Measurements from ENCODE around the gene ARPP21.

Gene ARPP21

DNA sequence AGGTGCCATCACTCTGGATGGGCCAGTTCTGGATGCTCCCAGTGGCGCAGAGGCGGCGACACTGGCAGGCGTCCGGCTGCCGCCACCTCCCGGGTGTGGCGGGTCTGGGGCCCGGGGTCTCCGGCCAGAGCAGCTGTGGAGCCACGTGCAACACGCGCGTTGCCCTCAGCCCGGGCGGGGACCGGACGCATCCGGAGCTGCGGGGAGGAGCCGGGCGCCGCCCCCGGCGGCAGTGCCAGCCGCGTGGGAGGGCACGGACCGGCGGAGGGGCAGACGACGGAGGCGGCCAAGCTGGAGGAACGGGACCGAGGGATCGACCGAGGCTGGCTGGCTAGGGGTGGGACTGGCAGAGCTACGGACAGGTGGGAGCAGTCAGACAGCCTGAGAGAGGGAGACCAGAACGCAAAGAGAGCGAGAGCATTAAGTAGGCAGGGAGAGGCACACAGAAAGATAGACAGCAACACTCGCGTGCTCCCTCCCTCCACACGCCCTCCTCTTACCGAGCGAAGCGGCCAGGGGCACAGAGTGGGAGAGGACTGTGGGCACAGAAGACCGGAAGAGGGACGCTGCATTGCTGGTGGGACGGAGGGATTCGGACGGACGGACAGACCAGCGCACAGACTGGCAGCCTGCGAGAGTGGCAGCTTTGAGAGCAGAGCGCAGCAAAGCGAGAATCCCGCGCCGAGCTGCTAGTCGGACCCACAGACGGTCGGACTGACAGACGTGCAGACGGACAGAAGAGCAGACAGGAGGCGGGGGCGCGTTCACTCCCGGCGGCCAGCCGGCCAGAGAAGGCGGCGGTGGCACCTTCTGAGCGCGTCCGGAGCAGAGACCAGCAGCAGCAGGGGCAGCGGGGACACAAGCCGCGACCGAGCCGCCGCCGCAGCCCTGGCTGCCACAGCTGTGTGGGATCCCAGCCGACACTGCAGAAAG, at the start of gene ARPP21:
ARPP21 (plus strand) TSS at position 272 of the 933 bp plus-strand sequence. CDS start 42,227 bp downstream, outside the sequence.
- peak; percentile 20 to 26 for DNase-seq (ENCODE audit: low read depth in 2 of 2)
- H3K4me3 ChIP-seq (replicated peaks in 1 of 2; ENCODE audit: low read depth in 2 of 2, low read length in 2 of 2) = peak within 1 kb of the TSS; percentile 47 to 54
- TF ChIP-seq, protein P1, sequence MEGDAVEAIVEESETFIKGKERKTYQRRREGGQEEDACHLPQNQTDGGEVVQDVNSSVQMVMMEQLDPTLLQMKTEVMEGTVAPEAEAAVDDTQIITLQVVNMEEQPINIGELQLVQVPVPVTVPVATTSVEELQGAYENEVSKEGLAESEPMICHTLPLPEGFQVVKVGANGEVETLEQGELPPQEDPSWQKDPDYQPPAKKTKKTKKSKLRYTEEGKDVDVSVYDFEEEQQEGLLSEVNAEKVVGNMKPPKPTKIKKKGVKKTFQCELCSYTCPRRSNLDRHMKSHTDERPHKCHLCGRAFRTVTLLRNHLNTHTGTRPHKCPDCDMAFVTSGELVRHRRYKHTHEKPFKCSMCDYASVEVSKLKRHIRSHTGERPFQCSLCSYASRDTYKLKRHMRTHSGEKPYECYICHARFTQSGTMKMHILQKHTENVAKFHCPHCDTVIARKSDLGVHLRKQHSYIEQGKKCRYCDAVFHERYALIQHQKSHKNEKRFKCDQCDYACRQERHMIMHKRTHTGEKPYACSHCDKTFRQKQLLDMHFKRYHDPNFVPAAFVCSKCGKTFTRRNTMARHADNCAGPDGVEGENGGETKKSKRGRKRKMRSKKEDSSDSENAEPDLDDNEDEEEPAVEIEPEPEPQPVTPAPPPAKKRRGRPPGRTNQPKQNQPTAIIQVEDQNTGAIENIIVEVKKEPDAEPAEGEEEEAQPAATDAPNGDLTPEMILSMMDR (IDR thresholded peaks at IDR 0.05; ENCODE audit: low read depth, low read length) = no peak

DNA sequence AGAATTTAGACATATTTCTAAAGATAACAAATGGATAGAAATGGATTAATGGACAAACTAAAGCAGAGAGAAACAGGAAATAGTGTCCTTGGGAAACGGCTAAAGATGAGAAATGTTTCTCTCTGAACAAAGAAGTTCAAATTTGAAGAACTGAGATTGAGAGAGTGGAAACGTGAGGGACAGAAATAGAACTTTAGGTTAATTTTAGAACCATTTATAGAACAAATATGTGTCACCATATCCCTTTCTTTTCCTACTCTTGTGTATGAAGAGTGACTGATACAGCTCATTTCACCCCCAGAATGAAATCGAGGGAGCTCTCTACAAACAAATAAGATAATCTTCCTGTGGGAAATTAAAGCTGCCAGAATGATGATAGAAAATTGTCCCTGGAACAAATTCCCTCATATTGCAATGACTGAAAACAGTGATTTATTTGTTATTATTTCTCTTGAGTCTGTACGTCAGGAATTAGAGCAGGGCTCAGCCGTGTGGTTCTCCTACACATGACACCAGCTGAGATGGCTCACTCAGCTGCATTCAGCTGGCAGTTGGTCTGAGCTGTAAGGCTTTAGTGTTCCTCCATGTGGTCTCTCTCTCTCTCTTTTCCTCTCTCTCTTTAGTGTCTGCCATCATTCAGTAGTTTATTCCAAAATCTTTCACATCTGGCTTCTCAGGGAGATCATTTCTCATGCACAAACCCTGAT, 46.6 kb upstream of the ARPP21 start:
- TF ChIP-seq, protein P1 (IDR thresholded peaks at IDR 0.05; ENCODE audit: low read depth, low read length) = no peak
- no peak for DNase-seq (ENCODE audit: low read depth in 2 of 2)
- H3K4me3 ChIP-seq (replicated peaks in 1 of 2; ENCODE audit: low read depth in 2 of 2, low read length in 2 of 2) = no peak overlapping the region

DNA sequence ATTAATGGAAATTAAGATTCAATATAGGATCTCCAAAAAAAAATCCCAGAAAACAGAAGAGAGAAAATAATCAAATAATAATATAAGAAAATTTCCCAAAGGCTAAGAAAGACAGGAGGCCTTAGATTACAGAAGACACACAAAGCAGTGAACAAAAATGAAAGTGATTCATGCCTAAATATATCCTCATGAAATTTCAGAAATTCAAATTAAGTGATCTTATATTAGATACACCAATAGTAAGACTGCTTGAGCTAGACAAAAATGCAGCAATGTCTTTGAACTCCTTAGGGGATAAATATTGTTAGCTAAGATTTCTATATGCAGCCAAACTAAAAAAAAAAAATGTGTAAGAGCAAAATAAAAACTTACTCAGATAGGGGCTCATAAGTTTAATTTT, 44.6 kb upstream of the ARPP21 start:
- no peak for DNase-seq (ENCODE audit: low read depth in 2 of 2)
- H3K4me3 ChIP-seq (replicated peaks in 1 of 2; ENCODE audit: low read depth in 2 of 2, low read length in 2 of 2) = no peak overlapping the region
- TF ChIP-seq, protein P1 (IDR thresholded peaks at IDR 0.05; ENCODE audit: low read depth, low read length) = no peak

DNA sequence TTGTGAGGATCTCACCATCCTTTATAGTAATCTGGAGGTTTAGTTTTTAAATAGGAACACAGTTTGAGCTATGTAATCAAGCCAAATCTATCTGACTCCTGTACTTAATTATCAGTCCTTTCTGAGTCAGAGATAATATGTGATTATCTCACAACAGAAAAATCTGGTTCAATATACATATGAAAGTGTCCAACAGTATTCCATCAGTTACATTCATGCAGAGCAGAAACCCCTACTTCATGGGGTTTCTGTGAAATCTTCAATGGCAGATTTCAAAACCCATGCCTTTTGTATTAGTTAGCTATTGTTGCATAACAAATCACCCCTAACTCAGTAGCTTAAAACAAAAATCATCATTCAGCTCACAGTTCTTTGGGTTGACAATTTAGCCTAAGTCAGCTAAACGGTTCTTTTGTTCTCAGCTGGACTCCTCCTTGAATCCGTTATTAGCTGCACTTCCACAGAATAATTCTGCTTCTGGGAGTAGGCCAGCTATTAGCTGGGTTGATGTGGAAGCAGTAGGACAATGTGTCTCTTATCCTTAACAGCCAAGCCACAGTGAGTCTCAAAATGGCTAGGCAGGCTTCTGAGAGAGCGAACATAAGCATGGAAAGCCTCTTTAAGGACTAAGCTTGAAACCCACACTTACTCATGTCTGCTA, 42.9 kb upstream of the ARPP21 start:
- no peak overlapping the region for H3K4me3 ChIP-seq (replicated peaks in 1 of 2; ENCODE audit: low read depth in 2 of 2, low read length in 2 of 2)
- DNase-seq (ENCODE audit: low read depth in 2 of 2) = no peak
- TF ChIP-seq, protein P1 (IDR thresholded peaks at IDR 0.05; ENCODE audit: low read depth, low read length) = no peak

DNA sequence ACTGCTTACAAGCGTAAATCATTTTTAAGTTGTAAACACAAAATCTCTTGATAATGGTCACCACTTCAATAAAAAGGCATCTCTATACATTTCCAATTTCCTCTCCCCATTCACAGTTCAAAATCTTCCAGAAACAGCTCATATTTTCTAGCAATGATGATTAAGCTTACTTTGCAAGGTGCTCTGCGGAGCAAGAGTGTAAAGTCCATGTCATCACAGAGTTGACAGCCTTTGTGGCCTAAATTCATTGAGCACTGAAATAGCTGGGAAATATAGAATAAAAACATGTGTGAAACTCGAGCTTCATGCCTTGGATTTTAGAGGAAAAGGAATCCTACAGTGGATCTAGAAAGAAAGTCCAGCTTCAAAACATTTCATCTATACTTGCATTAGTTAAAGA, 41.8 kb upstream of the ARPP21 start:
- no peak for DNase-seq (ENCODE audit: low read depth in 2 of 2)
- no peak overlapping the region for H3K4me3 ChIP-seq (replicated peaks in 1 of 2; ENCODE audit: low read depth in 2 of 2, low read length in 2 of 2)
- TF ChIP-seq, protein P1 (IDR thresholded peaks at IDR 0.05; ENCODE audit: low read depth, low read length) = no peak

DNA sequence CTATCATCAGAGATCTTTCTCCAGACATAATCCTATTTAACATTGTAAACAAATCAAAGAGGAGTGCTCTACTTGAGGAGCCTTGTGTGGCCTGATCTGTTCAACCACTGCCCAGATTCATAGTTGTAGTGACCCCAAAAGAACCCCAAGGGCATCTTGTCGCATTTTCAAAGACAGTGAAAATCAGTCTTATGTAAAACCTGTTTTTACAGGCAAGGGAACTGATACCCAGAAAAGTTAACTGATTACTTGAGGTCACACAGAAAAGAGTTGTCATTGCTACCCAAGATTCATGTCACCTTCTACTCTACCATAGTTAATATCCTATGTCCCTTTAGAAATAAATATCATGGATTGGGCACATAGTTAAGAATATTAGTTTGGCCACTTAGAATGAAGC, 40.5 kb upstream of the ARPP21 start:
- H3K4me3 ChIP-seq (replicated peaks in 1 of 2; ENCODE audit: low read depth in 2 of 2, low read length in 2 of 2) = no peak overlapping the region
- TF ChIP-seq, protein P1 (IDR thresholded peaks at IDR 0.05; ENCODE audit: low read depth, low read length) = no peak
- DNase-seq (ENCODE audit: low read depth in 2 of 2) = no peak
